Cortex of kidney (tissue), 1 donor: Measurements from ENCODE around the gene MEIS2.

Experiments
- DNase-seq: peaks from one replicate; lab custom pipeline; 2025; lab: John Stamatoyannopoulos, UW

The MEIS2 gene

GRCh38 chr15:36899696-36900095 is 200.7 kb downstream of the MEIS2 start:
- no peak for DNase-seq

GRCh38 chr15:36898536-36899126 is 201.7 kb downstream of the MEIS2 start:
- no peak for DNase-seq

GRCh38 chr15:36897834-36898233 is 202.5 kb downstream of the MEIS2 start:
- no peak for DNase-seq

GRCh38 chr15:36896949-36897348 is 203.4 kb downstream of the MEIS2 start:
- DNase-seq = no peak

GRCh38 chr15:36894075-36894474 is 206.3 kb downstream of the MEIS2 start:
- DNase-seq = no peak

- no peak for DNase-seq
These were observed 207.1 kb downstream of the MEIS2 start for GRCh38 chr15:36893276-36893675.

- DNase-seq = no peak
These were observed 212.0 kb downstream of the MEIS2 start for GRCh38 chr15:36888011-36888992.

- DNase-seq = no peak
These were observed 213.0 kb downstream of the MEIS2 start for GRCh38 chr15:36887214-36887961.

- DNase-seq = no peak
These were observed 213.6 kb downstream of the MEIS2 start for GRCh38 chr15:36886701-36887100.

- DNase-seq = no peak
These were observed 214.2 kb downstream of the MEIS2 start for GRCh38 chr15:36886191-36886590.

GRCh38 chr15:36885771-36886170 is 214.6 kb downstream of the MEIS2 start:
- DNase-seq = no peak

GRCh38 chr15:36884936-36885635 is 215.3 kb downstream of the MEIS2 start:
- no peak for DNase-seq

GRCh38 chr15:36884518-36884875 is 215.9 kb downstream of the MEIS2 start:
- DNase-seq = no peak

GRCh38 chr15:36883713-36884517 is 216.4 kb downstream of the MEIS2 start:
- DNase-seq = no peak

GRCh38 chr15:36882487-36883131 is 217.7 kb downstream of the MEIS2 start:
- no peak for DNase-seq

GRCh38 chr15:36882056-36882455 is 218.3 kb downstream of the MEIS2 start:
- no peak for DNase-seq

- DNase-seq = no peak
These were observed 218.8 kb downstream of the MEIS2 start for GRCh38 chr15:36881516-36881915.

- no peak for DNase-seq
These were observed 219.4 kb downstream of the MEIS2 start for GRCh38 chr15:36880913-36881460.

- DNase-seq = no peak
These were observed 220.0 kb downstream of the MEIS2 start for GRCh38 chr15:36880224-36880912.
